Transverse colon (tissue), 3 donors: Measurements from ENCODE around the gene MEGF8.

Source experiments
- POLR2A ChIP-seq: fragments of 450-650 bp; IDR thresholded peaks from one replicate; pipeline ENCODE4 v1.6.1; 2016; ENCODE audit warnings: antibody characterized with exemption, mild to moderate bottlenecking, moderate library complexity
- POLR2AphosphoS5 ChIP-seq, 3 donors: sonication (generic); formaldehyde crosslinking; IDR thresholded peaks; one replicate each; pipeline ENCODE4 v1.6.1; 2016; ENCODE audit warnings: antibody characterized with exemption in 3 of 3

DNA sequence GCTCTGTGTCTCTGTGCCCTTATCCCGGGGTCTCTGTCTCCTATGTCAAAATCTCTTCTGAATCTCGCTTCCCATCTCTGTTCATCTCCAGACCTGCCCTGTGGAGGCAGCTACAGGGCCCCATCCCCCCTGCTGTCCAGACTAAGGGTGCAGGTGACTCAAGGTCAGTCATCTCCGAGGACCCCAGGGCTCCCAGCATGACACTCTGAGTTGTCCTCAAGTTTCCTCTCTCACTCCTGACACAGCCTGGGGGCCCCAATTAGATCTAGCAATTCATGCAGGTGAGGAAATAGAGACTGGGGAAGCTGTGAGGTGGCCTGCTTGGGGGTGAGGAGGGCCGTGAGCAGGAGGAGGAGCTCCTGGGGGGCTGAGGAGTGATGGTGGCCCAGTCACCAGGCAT lies 66.7 kb downstream of the MEGF8 start:
- TF ChIP-seq POLR2A (no peak), POLR2AphosphoS5 (IDR thresholded peaks at IDR 0.05) (no peak)
